Bronchial epithelial cell (primary cell): ENCODE measurements around the gene TP73. TPM values are rescaled to one million over a fixed set of nuclear protein-coding genes. Genes with fewer than 3 reads are reported as not detected.
A peak's percentile ranks its signal among the peaks of the same experiment; 100 is the strongest.

ENCODE experiments used
- DNase-seq: peaks from one replicate; pipeline ENCODE4 v3.0.0-alpha.2; 2010; ENCODE audit warnings: low read depth
- FAIRE-seq: peaks from 2 replicates; lab custom pipeline; 2011; peaks lifted over from hg19 to GRCh38; lab: Jason Lieb, UNC
- H3K27me3 ChIP-seq: 2 replicates; pipeline ENCODE4 v1.5.1; 2011; ENCODE audit warnings: low read length; ENCODE audit not compliant: control insufficient read depth, insufficient read depth
- H3K36me3 ChIP-seq: 2 replicates; pipeline ENCODE4 v1.5.1; 2011; ENCODE audit warnings: low read length; ENCODE audit not compliant: control insufficient read depth, insufficient read depth
- H3K4me3 ChIP-seq: 2 replicates; pipeline ENCODE4 v1.5.1; 2011; ENCODE audit warnings: mild to moderate bottlenecking, low read depth, low read length, control low read depth
- total RNA-seq: library from RNA; depleted of rRNA; stranded (reverse); fragments of >200 nt; gene quantifications from 2 replicates; pipeline ENCODE4 v1.2.1, GENCODE V29; 2014
- TF ChIP-seq, protein P1 (sequence below): IDR thresholded peaks from 2 replicates; pipeline ENCODE4 v1.5.1; 2011; ENCODE audit warnings: mild to moderate bottlenecking, moderate library complexity, low read length, control low read depth, inconsistent platforms; ENCODE audit not compliant: insufficient read depth, severe bottlenecking

Gene TP73
- total RNA-seq, 1 donor from 2014 or later = under 0.01 TPM

GRCh38 chr1:3645666-3646355, 6.5 kb upstream of the TP73 start:
- peaks cover 7% of the 10 kb centered on the region for H3K36me3 ChIP-seq
- FAIRE-seq = no peak
- H3K4me3 ChIP-seq = no peak overlapping the region

DNA sequence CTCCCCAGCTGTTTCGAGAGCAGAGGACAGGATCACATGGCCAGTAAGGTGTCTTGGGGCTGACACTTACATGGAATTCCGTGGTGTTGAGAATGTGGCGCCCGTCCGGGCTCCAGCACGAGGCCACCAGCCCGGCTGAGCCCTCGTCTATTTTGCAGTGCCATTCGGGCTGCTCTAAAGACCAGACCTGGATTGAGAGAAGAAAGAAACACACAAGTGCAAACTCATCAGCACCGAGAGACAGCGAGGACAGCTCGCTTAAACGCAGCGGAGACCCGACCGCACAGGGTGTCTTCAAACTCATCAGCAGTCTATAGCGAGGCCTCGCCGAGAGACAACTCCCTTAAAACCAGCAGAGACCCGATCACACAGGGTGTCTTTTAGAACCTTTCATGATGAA, 5.7 kb upstream of the TP73 start:
- H3K27me3 ChIP-seq = peaks cover 12% of the 10 kb centered on the region
- no peak overlapping the region for H3K4me3 ChIP-seq
- DNase-seq (no peak), FAIRE-seq (no peak)
- H3K36me3 ChIP-seq = peaks cover 5% of the 10 kb centered on the region
- TF ChIP-seq, protein P1, sequence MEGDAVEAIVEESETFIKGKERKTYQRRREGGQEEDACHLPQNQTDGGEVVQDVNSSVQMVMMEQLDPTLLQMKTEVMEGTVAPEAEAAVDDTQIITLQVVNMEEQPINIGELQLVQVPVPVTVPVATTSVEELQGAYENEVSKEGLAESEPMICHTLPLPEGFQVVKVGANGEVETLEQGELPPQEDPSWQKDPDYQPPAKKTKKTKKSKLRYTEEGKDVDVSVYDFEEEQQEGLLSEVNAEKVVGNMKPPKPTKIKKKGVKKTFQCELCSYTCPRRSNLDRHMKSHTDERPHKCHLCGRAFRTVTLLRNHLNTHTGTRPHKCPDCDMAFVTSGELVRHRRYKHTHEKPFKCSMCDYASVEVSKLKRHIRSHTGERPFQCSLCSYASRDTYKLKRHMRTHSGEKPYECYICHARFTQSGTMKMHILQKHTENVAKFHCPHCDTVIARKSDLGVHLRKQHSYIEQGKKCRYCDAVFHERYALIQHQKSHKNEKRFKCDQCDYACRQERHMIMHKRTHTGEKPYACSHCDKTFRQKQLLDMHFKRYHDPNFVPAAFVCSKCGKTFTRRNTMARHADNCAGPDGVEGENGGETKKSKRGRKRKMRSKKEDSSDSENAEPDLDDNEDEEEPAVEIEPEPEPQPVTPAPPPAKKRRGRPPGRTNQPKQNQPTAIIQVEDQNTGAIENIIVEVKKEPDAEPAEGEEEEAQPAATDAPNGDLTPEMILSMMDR = no peak

More at GRCh38 chr1:3645666-3646355, 6.5 kb upstream of the TP73 start:
- H3K27me3 ChIP-seq = peaks cover 4% of the 10 kb centered on the region
- TF ChIP-seq, protein P1 = no peak
- no peak for DNase-seq

- Histone ChIP-seq H3K27me3 (peaks cover 22% of the 10 kb centered on the region), H3K4me3 (peak within 1 kb of the TSS; percentile 96), H3K36me3 (peaks cover 5% of the 10 kb centered on the region)
- FAIRE-seq (no peak), DNase-seq (peak; percentile 81)
- TF ChIP-seq, protein P1 = peak; percentile 26
Observed at GRCh38 chr1:3649342-3650247, 2.7 kb upstream of the TP73 start, which contains the start of gene WRAP73. Gene WRAP73, minus strand, starts transcription at chr1:3650103. Its CDS starts 104 bp downstream, at chr1:3649999.

GRCh38 chr1:3650248-3651025, 1.9 kb upstream of the TP73 start:
- Histone ChIP-seq H3K4me3 (no peak overlapping the region), H3K36me3 (peaks cover 5% of the 10 kb centered on the region), H3K27me3 (peaks cover 22% of the 10 kb centered on the region)
- TF ChIP-seq, protein P1 = no peak
- DNase-seq (no peak), FAIRE-seq (no peak)

DNA sequence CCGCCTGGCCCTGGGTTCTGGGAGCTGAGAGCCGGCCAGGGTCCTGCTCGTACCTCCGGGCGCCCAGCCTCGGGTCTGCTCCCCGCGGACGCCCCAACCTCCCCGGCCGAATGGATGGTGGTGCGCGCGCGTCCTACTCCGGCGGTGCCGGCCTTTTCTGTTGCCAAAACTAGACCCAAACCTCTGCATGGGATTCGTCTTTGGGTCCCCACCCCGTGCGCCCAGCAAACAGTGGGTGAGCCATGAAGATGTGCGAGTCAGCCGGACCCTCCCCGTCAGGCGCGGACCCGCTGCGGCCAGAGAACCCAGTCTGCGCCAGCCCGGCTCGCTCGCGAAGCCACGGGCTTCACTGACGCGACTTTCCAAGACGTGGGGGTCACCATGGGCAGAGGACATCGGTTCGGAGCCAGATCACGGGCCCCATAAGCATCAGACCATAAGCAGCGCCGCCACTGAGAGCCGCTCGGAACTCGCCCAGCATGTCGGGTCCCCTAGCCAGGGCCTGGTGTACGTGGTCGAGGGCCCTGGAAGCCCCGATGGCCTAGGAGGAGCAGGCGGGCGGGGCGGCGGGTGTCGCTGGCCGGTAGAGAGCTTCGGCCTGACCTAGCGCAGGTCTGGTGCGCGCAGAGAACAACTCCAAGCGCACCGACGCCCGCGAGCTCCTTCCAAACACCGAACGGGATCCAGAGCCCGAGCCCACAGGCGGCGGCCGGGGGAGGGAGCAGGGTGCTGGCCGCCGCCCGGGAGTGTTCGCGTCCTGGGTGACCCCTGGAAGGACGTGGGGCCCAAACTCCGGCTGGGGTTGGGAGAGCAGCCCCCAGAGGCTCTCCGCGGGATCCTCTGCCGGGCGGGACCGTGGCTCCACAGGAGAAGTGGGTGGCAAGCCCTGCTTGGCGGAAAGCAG, 1.0 kb upstream of the TP73 start:
- TF ChIP-seq, protein P1 = no peak
- DNase-seq (no peak), FAIRE-seq (no peak)
- Histone ChIP-seq H3K36me3 (peaks cover 5% of the 10 kb centered on the region), H3K4me3 (no peak overlapping the region), H3K27me3 (peaks cover 22% of the 10 kb centered on the region)
